Prostate gland (tissue), 2 donors: Measurements from ENCODE around the gene USP22.

Experiments
- POLR2AphosphoS5 ChIP-seq: sonication (generic); formaldehyde crosslinking; IDR thresholded peaks from one replicate; pipeline ENCODE4 v1.6.1; 2017; ENCODE audit warnings: antibody characterized with exemption
- TF ChIP-seq, protein P1 (sequence below), 4 experiments: fragments of 200-600 bp in 2 of 4; fragments of 450-650 bp in 2 of 4; sonication (generic) in 2 of 4; IDR thresholded peaks; 1 replicate in 3 of 4; 2 replicates in 1 of 4; pipeline ENCODE4 v1.5.1; 2016 to 2019; ENCODE audit warnings: antibody characterized with exemption in 4 of 4, mild to moderate bottlenecking in 2 of 4, moderate library complexity in 2 of 4

DNA sequence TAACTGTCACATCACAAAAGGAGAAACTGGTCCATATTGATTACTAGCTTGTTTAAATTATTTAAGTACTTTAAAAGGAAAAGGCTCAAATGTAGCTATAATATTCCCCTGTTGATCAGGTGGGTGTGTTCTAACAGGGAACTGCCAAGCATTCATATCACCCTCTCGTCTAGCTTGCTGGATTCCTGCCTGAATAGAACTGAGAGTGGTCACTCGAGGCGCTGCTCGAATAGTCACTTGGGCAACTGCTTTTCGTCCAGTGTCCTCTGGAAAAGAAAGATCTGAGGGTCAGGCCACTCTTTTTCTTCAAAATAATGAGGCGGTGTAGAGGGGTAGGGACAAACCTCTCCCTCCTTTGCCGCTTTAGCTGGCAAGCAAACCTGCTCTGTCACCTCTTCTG is 36.4 kb upstream of the USP22 start:
- TF ChIP-seq, protein P1, sequence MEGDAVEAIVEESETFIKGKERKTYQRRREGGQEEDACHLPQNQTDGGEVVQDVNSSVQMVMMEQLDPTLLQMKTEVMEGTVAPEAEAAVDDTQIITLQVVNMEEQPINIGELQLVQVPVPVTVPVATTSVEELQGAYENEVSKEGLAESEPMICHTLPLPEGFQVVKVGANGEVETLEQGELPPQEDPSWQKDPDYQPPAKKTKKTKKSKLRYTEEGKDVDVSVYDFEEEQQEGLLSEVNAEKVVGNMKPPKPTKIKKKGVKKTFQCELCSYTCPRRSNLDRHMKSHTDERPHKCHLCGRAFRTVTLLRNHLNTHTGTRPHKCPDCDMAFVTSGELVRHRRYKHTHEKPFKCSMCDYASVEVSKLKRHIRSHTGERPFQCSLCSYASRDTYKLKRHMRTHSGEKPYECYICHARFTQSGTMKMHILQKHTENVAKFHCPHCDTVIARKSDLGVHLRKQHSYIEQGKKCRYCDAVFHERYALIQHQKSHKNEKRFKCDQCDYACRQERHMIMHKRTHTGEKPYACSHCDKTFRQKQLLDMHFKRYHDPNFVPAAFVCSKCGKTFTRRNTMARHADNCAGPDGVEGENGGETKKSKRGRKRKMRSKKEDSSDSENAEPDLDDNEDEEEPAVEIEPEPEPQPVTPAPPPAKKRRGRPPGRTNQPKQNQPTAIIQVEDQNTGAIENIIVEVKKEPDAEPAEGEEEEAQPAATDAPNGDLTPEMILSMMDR (IDR thresholded peaks at IDR 0.05) = no peak
- TF ChIP-seq POLR2AphosphoS5 = no peak
